Trophoblast cell (in vitro differentiated cells and primary cell): ENCODE results near the gene NRDC.

Experiments used
- DNase-seq, 2 donors: peaks; one replicate each; pipeline ENCODE4 v3.0.0-alpha.2; 2016
- H2AFZ ChIP-seq: 2 replicates; pipeline ENCODE4 v1.6.1; 2013; ENCODE audit warnings: low read length, moderate library complexity, mild to moderate bottlenecking; ENCODE audit not compliant: insufficient read depth, poor library complexity
- H2AK5ac ChIP-seq: 2 replicates; pipeline ENCODE4 v1.6.1; 2013; ENCODE audit warnings: mild to moderate bottlenecking, low read length
- H2BK120ac ChIP-seq: 2 replicates; pipeline ENCODE4 v1.6.1; 2013; ENCODE audit warnings: low read length, mild to moderate bottlenecking, moderate library complexity; ENCODE audit not compliant: insufficient read depth, poor library complexity
- H2BK12ac ChIP-seq: 2 replicates; pipeline ENCODE4 v1.6.1; 2013; ENCODE audit warnings: mild to moderate bottlenecking, low read length, moderate library complexity
- H2BK5ac ChIP-seq: 2 replicates; pipeline ENCODE4 v1.6.1; 2013; ENCODE audit warnings: low read length, low read depth, moderate library complexity, mild to moderate bottlenecking; ENCODE audit not compliant: poor library complexity
- H3K14ac ChIP-seq: 2 replicates; pipeline ENCODE4 v1.6.1; 2013; ENCODE audit warnings: mild to moderate bottlenecking, low read length
- H3K18ac ChIP-seq: 2 replicates; pipeline ENCODE4 v1.6.1; 2013; ENCODE audit warnings: mild to moderate bottlenecking, low read length
- H3K23ac ChIP-seq: 2 replicates; pipeline ENCODE4 v1.6.1; 2013; ENCODE audit warnings: low read length
- H3K27ac ChIP-seq: 2 replicates; pipeline ENCODE4 v1.5.1; 2013; ENCODE audit warnings: low read depth, mild to moderate bottlenecking, inconsistent platforms, low read length, moderate library complexity
- H3K27me3 ChIP-seq: 2 replicates; pipeline ENCODE4 v1.6.1; 2013; ENCODE audit warnings: inconsistent platforms, mild to moderate bottlenecking, low read length, moderate library complexity; ENCODE audit not compliant: insufficient read depth
- H3K36me3 ChIP-seq, 2 experiments: 1 replicate in 1 of 2; 2 replicates in 1 of 2; pipeline ENCODE4 v1.6.1; 2013; ENCODE audit warnings: low read length in 2 of 2, mild to moderate bottlenecking in 2 of 2, moderate library complexity in 1 of 2; ENCODE audit not compliant: insufficient read depth in 2 of 2, control insufficient read depth in 1 of 2
- H3K4ac ChIP-seq: 2 replicates; pipeline ENCODE4 v1.6.1; 2013; ENCODE audit warnings: low read depth, mild to moderate bottlenecking, low read length, moderate library complexity
- H3K4me1 ChIP-seq, 2 experiments: 1 replicate in 1 of 2; 2 replicates in 1 of 2; pipeline ENCODE4 v1.6.1; 2013; ENCODE audit warnings: low read length in 2 of 2, mild to moderate bottlenecking in 2 of 2, moderate library complexity in 1 of 2; ENCODE audit not compliant: insufficient read depth in 2 of 2, control insufficient read depth in 1 of 2
- H3K4me2 ChIP-seq: 2 replicates; pipeline ENCODE4 v1.6.1; 2013; ENCODE audit warnings: inconsistent platforms, mild to moderate bottlenecking, low read length, moderate library complexity
- H3K4me3 ChIP-seq: 2 replicates; pipeline ENCODE4 v1.5.1; 2013; ENCODE audit warnings: mild to moderate bottlenecking, low read depth, low read length, inconsistent platforms
- H3K79me1 ChIP-seq: one replicate; pipeline ENCODE4 v1.6.1; 2013; ENCODE audit warnings: low read length
- H3K79me2 ChIP-seq: 2 replicates; pipeline ENCODE4 v1.6.1; 2013; ENCODE audit warnings: low read length, mild to moderate bottlenecking; ENCODE audit not compliant: control insufficient read depth, insufficient read depth, poor library complexity
- H3K9ac ChIP-seq: 2 replicates; pipeline ENCODE4 v1.6.1; 2013; ENCODE audit warnings: mild to moderate bottlenecking, low read length
- H3K9me3 ChIP-seq: 2 replicates; pipeline ENCODE4 v1.6.1; 2013; ENCODE audit warnings: low read depth, mild to moderate bottlenecking, control low read depth, inconsistent platforms, low read length; ENCODE audit not compliant: insufficient read depth
- H4K12ac ChIP-seq: 2 replicates; pipeline ENCODE4 v1.6.1; 2013; ENCODE audit warnings: low read depth, mild to moderate bottlenecking, low read length, moderate library complexity
- H4K8ac ChIP-seq: 2 replicates; pipeline ENCODE4 v1.6.1; 2013; ENCODE audit warnings: low read depth, mild to moderate bottlenecking, low read length, moderate library complexity
- H4K91ac ChIP-seq: one replicate; pipeline ENCODE4 v1.6.1; 2013; ENCODE audit warnings: low read depth, mild to moderate bottlenecking, low read length, moderate library complexity
- WGBS: extraction: QIAGEN DNeasy Blood & Tissue Kit; methylation state at CpG from one replicate; pipeline ENCODE4 v1.1.7; 2013; ENCODE audit warnings: missing lambda C conversion rate; ENCODE audit not compliant: insufficient read length, insufficient coverage; ENCODE audit errors: extremely low coverage; 5-methylcytosine and 5-hydroxymethylcytosine counted together

Gene NRDC

DNA sequence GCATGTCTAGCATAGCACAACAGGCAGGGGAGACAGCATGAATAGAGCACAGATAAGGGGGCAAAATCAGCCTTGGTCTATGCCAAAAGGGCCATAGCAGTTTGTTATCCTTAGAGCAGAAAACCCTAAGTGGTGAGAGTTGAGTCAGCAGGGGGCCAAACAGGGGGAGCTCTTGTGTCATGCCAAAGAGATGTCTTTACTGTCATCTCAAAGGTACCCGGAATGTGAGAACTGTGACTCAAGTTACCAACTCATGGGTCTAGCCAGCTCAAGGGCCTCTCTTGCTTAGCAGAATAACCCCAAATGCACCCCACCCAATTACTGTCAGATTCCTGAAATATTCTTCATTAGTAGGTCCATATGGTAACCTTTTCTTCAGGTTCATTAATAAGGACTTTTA lies 45.9 kb upstream of the NRDC start:
- Histone ChIP-seq H3K27me3 (no peaks in the 10 kb centered on the region), H3K27ac (no peak overlapping the region), H3K79me1 (no peaks in the 10 kb centered on the region), H2BK120ac (no peak overlapping the region), H2BK12ac (no peak overlapping the region), H4K91ac (no peak overlapping the region), H3K9ac (peak overlapping the region; percentile 44), H3K79me2 (no peaks in the 10 kb centered on the region), H3K14ac (no peak overlapping the region), H3K4ac (no peak overlapping the region), H4K12ac (no peak overlapping the region), H3K4me1 (no peaks in the 10 kb centered on the region), H2AFZ (no peak overlapping the region), H3K36me3 (no peaks in the 10 kb centered on the region), H3K4me2 (no peak overlapping the region), H2BK5ac (no peak overlapping the region), H3K9me3 (no peaks in the 10 kb centered on the region), H3K4me3 (no peak overlapping the region), H4K8ac (no peak overlapping the region), H3K23ac (no peak overlapping the region), H2AK5ac (no peak overlapping the region), H3K18ac (no peak overlapping the region)
- WGBS, result no CpG with 5 or more reads among the region's 1 CpG
- no peak for DNase-seq

DNA sequence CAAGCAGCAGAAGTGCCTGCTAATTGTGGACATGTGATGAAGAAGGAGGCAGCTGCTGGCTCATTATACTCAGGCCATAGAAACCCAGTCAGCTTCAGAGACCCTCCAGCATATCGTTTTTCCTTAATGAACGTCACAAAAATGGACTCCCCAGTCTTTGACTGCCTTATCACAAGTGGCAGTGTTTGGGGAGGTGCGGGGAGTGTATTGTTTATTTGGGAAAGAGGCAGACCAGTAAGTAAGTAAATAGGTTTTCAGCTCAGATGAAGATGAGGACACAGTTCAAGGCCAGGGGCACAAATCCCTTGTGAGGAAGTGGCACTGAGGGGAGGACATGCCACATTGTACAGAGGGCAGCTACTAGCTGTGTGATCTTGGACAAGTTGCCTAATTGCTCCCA lies 43.5 kb upstream of the NRDC start:
- H3K27me3 ChIP-seq, result no peaks in the 10 kb centered on the region
- no peak overlapping the region for H3K9ac ChIP-seq
- H3K27ac ChIP-seq, result no peak overlapping the region
- no peak overlapping the region for H2BK120ac ChIP-seq
- no peak overlapping the region for H3K23ac ChIP-seq
- H3K79me1 ChIP-seq, result no peaks in the 10 kb centered on the region
- no peak overlapping the region for H3K4me2 ChIP-seq
- H2AFZ ChIP-seq, result no peak overlapping the region
- WGBS, result no CpG with 5 or more reads among the region's 3 CpGs
- no peaks in the 10 kb centered on the region for H3K9me3 ChIP-seq
- no peak overlapping the region for H3K18ac ChIP-seq
- no peak for DNase-seq
- H2BK5ac ChIP-seq, result no peak overlapping the region
- no peak overlapping the region for H2BK12ac ChIP-seq
- H3K4ac ChIP-seq, result no peak overlapping the region
- no peaks in the 10 kb centered on the region for H3K4me1 ChIP-seq
- no peak overlapping the region for H4K91ac ChIP-seq
- no peak overlapping the region for H4K8ac ChIP-seq
- no peak overlapping the region for H2AK5ac ChIP-seq
- H3K36me3 ChIP-seq, result no peaks in the 10 kb centered on the region
- no peak overlapping the region for H4K12ac ChIP-seq
- H3K4me3 ChIP-seq, result no peak overlapping the region
- H3K79me2 ChIP-seq, result no peaks in the 10 kb centered on the region
- H3K14ac ChIP-seq, result no peak overlapping the region

DNA sequence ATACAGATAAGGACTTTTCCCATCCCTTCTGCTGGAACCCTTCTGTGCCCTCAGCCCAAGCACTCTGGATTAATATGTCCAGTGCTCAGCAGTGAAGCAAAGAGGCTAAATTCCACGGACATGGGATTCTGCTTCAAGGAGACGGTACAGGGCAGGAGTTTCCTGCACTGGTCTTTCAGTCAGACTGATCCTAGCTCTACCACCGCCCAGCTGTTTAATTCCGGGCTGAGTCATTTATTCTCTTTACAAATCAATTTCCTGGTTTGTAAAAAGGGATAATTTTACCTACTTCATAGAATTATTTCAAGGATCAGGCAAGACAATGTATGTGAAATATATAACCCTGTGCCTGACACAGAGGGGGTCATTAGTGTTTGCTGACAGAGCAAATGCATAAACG lies 41.6 kb upstream of the NRDC start:
- H2BK12ac ChIP-seq, result no peak overlapping the region
- H2BK120ac ChIP-seq, result no peak overlapping the region
- H3K4me2 ChIP-seq, result no peak overlapping the region
- no peak overlapping the region for H3K23ac ChIP-seq
- H3K27ac ChIP-seq, result no peak overlapping the region
- H3K9ac ChIP-seq, result no peak overlapping the region
- H4K91ac ChIP-seq, result no peak overlapping the region
- H3K79me1 ChIP-seq, result no peaks in the 10 kb centered on the region
- WGBS, result no CpG with 5 or more reads among the region's 5 CpGs
- no peak overlapping the region for H3K4me3 ChIP-seq
- no peak for DNase-seq
- no peaks in the 10 kb centered on the region for H3K9me3 ChIP-seq
- H4K12ac ChIP-seq, result no peak overlapping the region
- H2BK5ac ChIP-seq, result no peak overlapping the region
- no peak overlapping the region for H4K8ac ChIP-seq
- H3K27me3 ChIP-seq, result no peaks in the 10 kb centered on the region
- H3K4ac ChIP-seq, result no peak overlapping the region
- no peak overlapping the region for H2AFZ ChIP-seq
- H3K4me1 ChIP-seq, result no peaks in the 10 kb centered on the region
- no peaks in the 10 kb centered on the region for H3K79me2 ChIP-seq
- H2AK5ac ChIP-seq, result no peak overlapping the region
- H3K14ac ChIP-seq, result no peak overlapping the region
- no peak overlapping the region for H3K18ac ChIP-seq
- H3K36me3 ChIP-seq, result no peaks in the 10 kb centered on the region

DNA sequence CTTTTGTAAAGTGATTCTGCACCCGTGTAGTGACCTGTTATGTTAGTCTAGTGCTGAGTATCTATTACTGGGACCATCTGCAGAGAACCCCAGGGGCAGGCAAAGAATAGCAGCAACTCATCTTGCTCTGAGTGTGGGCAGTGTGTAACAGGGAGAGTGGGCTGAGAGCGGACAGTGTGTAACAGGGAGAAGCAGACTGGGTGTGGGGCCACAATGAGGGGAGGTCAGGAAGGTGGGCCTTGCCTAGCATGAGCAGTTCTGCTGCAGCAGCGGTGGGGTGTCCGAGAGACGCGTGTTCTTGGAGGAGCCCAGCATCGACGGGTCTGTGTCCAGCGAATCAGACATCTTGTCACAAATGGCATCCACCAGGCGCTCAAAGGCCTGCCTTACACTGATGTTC lies 41.2 kb upstream of the NRDC start:
- Histone ChIP-seq H3K36me3 (no peaks in the 10 kb centered on the region), H3K4me2 (no peak overlapping the region)

More for the DNA sequence above, 41.2 kb upstream of the NRDC start:
- Histone ChIP-seq H3K79me1 (no peaks in the 10 kb centered on the region), H3K9me3 (no peaks in the 10 kb centered on the region), H3K4me3 (no peak overlapping the region), H3K9ac (no peak overlapping the region), H3K27ac (no peak overlapping the region), H3K79me2 (no peaks in the 10 kb centered on the region), H2BK120ac (no peak overlapping the region), H3K18ac (no peak overlapping the region), H2AK5ac (no peak overlapping the region), H3K27me3 (no peaks in the 10 kb centered on the region), H3K4ac (no peak overlapping the region), H3K4me1 (no peaks in the 10 kb centered on the region), H2BK5ac (no peak overlapping the region), H2AFZ (no peak overlapping the region), H4K91ac (no peak overlapping the region), H4K12ac (no peak overlapping the region), H4K8ac (no peak overlapping the region), H3K14ac (no peak overlapping the region), H3K23ac (no peak overlapping the region), H2BK12ac (no peak overlapping the region)
- DNase-seq, result no peak
- no CpG with 5 or more reads among the region's 10 CpGs for WGBS
